GM20431 (cell line): ENCODE measurements around the gene WDR7.

ENCODE experiments used
- in situ Hi-C: fragments of 300-500 bp; cut with MseI, MboI; formaldehyde crosslinking; loops from one replicate; pipeline ENCODE4 v1.15.0; 2020; ENCODE audit warnings: low sequenced_read_pairs; ENCODE audit not compliant: unreplicated experiment

WDR7 gene

DNA sequence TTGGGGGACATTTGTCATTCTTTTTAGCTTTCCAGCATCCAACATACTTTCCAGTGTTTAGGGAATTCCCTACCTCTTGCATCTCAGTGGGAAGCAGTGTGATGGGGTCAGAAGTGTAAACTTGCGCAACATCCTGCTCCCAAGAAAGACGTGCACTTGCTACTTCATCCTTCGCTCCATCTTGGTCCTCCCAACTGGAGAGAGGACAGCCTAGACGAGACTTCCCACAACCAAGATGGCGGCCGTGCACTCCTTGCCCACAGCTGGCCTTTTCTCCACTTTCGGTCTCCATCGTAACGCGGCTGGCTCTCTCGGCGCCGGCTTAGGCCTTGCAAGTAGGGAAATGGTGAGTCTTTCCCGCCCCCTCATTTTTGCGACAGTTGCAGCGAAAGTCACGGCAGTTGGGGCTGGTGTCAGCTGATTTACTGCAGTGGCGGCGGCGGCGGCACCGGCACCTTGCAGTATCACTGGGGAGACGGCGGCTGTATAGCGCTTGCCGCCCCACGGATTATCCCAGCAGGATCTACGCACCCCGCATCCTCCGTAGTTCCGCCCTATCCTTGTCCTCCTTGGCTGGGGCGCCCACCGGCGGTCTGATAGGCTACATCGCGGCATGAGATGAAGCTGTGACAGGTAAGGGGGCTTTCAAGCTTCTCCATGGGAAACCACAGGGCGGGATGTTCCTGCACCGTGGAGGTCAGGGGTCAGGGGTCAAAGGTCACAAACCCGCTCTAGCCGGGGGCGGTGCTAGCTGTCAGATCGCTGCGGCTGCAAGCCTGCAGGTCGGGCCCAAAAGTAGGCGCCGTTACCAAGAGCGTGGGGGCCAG, at the start of gene WDR7:
Gene WDR7 (plus strand): TSS at position 416 of the 827 bp plus-strand sequence. CDS start 21,157 bp downstream, outside the sequence.
- in situ Hi-C loops: no loop called here

DNA sequence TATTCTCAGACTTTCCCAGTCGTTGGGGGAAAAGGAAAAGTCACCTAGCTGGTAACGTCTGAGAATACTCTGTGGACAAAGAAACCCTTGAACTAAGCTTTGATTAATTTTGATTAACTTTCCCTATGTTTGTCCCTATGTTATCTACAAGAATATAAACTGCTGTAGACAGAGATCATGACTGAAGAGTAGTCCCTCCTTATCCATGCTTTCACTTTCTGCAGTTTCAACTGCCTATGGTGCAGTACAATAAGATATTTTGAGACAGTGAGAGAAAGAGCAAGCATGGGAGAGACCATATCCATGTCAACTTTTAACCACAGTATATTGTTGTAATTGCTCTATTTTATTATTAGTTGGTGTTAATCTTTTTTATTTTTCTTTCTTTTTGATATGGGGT, 44.5 kb upstream of the WDR7 start:
- in situ Hi-C loops: no loop called here

DNA sequence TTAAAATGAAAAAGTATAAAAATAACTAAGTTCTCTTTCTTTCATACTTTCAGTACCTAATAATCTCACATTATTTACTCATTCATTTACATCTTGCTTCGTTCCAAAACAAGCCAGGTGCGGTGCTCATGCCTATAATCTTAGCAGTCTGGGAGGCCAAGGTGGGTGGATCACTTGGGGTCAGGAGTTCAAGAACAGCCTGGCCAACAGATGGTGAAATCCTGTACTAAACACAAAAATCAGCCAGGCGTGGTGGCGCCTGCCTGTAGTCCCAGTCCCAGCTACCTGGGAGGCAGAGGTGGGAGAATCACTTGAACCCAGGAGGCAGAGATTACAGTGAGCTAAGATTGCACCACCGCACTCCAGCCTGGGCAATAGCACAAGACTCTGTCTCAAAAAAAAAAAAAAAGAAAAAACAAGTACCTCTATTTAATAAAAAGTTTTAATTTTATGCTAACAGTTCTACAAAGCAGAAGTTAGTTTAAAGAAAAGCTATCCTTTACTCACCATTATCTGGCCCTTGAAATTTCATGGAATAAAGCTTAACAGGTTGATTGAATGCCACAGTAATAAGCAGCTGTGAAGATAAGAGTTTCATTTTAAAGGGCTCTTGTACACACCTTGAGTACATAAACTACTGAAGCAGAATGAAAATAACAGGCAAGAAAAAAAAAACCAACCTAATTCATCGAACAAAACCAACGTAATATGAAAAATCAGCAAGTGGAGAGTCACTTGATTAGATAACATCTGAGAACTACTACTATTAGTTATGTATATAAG, 35.2 kb upstream of the WDR7 start:
- in situ Hi-C loops: no loop called here

DNA sequence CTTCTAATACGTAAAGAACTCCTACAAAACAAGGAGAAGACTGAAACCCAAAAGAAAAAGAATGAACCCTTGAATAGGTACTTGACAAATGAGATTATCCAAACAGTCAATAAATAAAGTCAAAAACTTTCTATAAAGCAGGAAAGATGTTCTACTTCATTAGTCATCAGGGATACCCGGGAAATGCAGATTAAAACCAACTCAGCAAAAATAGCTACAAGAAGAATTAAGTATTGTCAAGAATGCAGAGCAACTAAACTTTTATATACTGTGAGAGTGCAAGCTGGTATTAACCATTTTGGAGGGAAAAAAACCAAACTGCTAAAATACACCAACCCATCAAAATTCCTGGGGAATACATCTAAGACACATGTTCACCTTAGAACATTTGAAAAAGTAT, 23.2 kb upstream of the WDR7 start:
- in situ Hi-C loops: no loop called here

DNA sequence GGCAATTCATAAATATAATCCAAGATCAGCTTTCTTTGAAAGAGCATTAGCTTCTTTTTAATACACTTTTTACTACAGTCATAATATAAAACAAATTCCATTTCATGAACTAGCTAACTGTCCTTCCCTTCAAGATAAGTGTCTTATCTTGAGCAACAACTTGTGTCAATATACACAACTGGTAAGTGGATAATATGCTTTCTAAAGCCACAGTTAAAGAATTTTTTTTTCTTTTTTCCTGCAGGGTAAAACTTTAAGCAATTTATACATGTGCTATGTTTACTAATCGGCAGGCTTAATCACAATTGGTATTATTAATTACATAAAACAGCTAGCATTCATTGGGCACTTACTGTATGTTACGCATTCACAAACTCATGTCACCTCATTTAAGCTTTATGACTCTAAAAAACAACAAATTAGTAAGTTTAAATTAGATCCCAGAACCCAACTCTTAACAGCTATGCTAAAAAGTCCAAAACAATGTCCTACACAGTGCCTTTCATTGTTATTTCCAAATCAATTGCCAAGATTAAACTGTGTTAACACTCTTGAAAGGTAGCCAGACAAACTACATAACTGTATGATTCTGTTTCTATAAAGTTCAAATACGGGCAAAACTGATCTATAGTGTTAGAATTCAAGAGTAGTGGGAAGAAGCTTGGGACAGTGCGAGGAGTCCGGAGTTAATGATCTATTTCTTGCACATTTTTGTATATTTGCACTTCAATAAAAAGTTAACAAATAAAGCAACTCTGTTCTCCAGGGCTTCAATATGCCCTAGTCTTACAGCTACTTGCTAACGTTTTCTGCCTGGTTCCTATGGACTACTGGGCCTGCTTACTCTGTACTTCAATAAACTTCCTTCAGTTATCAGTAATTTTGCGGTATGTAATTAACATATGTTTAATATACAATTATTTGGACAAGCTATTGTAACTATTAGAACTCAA, 18.8 kb upstream of the WDR7 start:
- in situ Hi-C loops: no loop called here

DNA sequence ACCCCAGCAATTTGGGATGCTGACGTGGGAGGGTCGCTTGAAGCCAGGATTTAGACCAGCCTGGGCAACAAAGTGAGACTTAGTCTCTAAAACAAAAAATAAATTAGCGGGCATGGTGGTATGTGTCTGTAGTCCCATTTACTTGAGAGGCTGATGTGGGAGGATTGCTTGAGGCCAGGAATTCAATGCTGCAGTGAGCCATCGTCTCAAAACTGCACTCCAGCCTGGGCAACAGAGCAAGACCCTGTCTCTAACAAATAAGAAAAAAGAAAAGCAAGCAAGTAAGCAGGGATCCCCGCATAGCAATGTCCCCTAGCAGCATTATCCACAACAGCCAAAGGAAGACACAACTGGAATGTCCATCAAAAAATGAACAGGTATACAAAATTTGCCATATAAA, 16.2 kb upstream of the WDR7 start:
- in situ Hi-C loops: no loop called here

DNA sequence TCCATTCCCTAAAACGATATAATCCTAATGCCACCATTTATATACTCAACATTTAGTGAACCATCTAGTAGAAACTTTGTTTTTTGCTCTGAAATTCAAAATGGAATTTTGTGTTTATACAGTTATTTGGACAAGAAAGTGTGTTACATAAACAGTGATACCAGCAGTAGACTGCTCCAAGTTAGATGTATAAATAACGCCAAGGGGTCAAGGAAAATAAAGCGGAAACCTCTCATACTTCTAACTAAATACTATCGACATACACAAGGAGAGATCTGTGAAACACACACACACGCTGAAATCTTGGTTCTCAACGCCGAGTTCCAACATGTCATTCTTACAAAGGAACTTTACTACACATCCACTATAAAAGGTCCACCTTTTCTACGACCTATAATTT, 14.0 kb upstream of the WDR7 start:
- in situ Hi-C loops: no loop called here

DNA sequence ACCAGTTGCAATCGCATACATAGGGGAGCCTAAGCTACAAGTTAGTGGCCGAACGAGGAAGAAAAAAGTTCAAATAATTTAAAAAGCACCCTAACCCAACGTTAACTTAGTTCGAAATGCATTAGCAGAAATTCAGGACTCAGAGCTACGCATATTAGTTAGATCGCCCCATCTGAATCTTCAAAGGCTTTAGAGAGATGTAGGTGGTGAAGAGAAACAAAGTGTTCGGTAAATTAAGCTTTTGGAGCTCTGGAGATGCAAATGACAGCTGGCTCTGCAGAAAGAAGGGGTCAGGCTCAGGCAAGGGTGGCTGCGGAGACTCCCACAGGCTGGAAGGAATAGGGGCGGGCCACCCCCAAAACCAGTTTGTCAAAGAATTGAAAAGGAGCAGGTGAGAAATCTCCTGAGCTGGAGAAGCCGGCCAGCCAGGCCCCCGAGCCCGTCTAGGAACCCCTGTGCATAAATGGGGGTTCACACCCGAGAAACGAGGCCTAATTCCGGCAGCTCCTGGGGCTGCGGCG, 13.4 kb upstream of the WDR7 start:
- in situ Hi-C loops: no loop called here

DNA sequence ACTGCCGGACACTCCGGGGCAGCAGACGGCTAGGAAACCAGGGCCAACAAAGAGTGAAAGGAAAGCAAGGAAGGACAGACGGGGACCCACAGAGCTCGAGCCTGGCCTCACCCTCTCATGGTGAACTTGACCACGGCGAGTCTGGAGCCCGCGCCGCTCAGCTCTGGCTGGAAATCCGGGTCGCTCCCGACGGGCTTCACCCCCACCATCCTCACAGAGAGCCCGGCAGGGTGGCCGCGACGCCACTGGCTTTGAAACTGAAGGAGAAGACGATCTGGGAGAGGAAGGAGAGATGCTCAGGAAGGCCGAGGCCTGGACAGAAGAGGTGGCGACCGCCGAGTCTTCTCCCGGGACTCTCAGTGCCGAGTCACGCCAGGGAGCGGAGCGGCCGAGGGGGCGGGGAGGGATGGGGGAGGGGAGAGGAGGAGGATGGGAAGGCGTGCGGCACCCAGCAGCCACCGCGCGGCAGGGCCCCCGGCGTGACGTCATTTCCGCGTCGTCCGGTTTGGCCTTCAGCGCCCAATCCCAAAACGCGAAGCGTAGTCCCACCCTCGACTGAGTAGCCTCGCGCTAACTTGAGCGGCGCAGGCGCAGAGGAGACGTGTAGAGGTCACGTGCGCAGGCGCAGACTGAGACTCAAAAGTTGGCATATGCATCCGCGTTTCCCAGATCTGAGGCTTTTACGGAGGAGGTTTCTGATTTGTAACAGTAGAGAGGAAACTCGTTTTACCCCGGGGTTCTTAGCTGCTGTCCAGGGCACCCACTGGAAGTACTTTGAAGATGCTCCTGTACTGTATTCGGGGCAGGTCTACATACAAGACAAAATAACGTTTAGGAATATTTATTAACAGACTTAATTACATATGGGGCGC, 12.7 kb upstream of the WDR7 start, which contains the start of gene TXNL1:
Gene TXNL1 (minus strand): TSS at position 361 of the 872 bp plus-strand sequence. CDS start 152 bp downstream, at position 209.
- in situ Hi-C loops: no loop called here

DNA sequence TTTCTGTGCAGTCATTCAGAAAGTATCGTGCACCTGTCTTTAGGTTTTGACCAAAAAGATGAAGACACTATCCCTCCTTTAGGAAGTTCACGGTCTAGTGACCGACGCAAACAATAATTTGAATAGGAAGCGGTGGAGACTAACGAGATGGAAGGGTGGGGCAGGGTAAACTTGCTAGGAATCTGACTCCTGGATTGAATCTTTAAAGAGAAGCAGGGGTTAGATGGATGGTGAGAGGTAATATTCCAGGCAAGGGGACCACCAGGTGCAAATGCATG, 12.1 kb upstream of the WDR7 start:
- in situ Hi-C loops: no loop called here

DNA sequence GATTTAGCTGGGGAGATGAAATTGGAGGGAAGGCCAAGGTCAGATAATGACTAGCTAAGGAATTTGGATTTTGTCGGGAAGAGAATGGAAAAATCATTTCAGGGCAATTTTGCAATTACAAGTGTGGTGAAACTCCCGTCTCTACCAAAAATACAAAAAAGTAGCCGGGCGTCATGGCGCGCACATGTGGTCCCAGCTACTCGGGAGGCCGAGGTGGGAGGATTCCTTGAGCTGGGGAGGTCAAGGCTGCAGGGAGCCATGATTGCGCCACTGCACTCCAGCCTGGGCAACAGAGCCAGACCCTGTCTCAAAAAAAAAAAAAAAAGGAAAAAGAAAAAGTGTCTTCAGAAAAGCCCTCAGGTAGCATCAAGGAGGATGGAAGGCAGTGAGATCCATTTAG, 11.6 kb upstream of the WDR7 start:
- in situ Hi-C loops: no loop called here

DNA sequence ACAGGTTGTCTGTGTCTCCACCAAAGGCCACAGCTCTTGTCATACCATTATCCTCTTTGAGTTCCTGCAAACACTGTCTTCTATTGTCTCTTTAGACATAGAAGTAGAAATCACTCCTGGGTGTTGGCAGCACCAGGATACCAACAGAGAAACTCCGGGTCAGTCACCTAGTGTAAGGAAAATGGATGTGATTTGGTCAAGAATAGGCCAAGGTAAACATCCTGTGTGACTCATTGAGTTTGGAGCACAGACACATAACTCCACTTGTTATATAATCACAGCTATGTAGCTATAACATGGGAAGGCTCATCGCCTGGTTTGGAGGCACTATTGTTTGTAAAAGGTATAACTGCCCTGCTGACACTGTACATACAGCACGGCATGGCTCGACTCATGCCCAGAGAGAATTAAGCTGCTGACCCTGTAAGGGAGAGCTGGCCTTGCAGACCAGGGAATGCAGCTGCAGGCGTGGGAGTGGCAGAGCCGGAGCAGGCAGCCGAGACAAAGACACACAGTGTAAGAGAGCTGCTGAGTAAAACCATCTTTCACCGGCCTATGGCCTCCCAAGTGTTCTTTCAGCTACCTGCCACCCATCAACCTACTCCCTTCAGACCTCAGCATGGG, 9.3 kb upstream of the WDR7 start:
- in situ Hi-C loops: no loop called here

DNA sequence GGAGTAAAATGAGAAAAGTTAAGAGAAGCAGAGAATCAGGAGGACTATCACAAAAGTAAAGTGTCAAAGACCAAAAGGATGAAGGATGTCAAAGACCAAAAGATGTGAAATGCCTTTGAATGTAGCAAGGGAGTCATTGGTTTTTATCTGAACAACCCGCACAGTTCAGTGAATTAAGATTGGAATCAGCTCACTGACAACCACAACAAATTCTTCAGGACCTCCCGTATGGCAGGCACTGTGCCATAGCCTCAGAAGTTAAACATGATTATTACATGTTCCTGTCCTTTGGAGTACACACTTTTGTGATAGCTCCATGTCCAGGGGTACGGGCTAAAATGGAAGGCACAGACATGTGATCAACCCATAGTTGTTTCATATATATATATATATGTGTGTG, 7.8 kb upstream of the WDR7 start:
- in situ Hi-C loops: no loop called here

DNA sequence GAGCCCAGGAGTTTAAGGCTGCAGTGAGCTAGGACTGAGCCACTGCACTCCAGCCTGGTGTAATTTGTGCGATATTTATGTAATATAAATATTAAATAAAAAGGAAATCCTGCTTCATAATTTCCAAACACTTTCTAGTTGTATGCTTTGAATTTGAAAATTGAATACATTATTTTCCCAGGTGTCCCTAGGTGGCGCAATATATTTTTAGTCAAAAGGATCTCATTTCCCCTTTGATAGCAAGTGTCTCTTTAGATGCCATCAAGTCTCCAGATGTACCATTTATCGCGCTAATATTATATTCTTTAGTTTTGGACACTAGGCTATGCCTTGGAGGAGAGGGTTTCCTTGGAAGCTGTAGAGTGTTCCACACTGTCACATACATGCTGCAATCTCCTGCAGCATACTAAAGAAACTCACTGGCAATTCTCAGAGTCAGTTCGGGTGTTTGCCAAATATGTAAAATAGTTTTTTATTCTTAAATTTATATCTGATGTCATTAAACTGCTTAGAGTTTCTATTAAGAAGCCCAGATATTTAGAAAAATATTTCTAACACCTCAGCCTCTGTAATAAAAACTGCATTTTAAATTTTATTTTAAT, 5.6 kb upstream of the WDR7 start:
- in situ Hi-C loops: no loop called here

DNA sequence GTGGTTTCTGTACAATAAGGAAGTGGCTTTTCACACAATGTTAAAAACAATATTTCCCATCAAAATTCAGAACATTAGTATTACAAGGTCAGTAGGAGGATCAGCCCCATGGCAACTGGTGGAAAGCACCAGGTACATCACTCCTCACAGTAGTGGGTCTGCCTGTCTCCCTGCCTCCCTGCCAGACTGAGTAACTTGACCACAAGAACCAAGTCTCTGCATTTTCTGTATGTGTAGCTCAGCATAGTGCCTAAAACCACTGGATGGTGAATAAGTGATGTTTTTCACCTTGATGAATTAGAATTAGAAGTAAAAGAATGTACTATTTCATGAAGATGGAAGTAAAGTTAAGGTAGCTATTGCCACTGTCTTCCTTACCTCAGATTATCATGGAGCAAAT, 4.1 kb upstream of the WDR7 start:
- in situ Hi-C loops: no loop called here

DNA sequence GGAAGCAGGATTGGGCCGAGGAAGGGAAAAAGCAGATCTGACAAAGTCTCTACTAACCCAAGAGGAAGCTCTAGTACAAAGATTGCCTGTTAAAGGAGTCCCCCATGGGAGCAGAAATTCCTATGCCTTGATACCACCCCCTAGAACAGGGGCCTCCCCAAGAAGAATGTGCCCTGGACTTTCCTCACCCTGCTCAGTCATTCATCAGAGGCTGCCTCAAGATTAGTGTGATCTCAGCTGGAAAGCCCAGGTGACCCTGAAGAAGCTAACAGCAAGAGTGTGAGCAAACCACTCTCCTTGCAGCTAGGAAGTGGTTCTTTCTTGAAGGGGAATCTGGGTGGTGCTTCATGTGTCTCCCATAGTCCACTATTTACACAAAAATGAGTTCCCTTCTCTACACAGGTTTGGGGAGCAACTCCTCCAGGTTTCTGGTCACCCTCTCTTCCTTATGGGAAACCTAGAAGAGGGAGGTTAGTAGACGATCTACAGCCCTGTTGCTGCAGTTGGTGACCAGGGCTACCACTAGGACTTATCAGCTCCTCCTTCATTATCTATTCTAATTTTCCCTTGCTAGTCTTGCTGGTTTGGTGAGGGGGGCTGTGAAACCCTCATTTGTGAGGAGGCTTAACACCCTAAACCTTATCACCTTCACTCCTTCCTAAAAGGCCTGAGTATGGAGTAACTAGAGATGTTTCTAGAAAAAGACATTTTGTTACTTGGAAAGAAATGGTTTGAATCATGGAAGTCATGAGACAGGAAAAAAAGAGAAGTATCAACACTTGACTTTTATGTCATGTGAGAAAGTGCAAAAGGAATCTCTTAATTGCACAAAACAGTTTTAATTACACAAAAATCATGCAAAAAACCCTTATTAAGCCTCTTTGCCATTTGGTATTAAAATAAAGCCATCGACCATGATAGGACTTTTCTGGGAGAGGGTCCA, 2.9 kb upstream of the WDR7 start:
- in situ Hi-C loops: no loop called here

DNA sequence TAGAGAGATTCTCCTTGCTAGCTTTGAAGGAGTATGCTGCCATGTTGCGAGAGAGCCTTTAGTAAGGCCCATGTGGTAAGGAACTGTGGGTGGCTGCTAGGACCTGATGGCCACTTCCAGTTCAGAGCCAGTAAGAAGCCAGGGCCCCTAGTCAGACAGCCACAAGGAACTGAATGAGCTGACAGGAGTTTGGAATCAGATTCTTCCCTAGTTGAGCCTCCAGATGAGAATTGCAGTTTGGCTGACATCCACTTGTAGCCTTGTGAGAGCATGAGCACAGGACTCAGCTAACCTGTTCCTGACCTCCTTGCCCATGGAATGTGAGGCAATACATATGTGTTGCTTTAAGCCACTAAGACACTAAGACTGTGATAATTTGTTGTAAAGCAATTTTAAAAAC, 1.2 kb upstream of the WDR7 start:
- in situ Hi-C loops: no loop called here

DNA sequence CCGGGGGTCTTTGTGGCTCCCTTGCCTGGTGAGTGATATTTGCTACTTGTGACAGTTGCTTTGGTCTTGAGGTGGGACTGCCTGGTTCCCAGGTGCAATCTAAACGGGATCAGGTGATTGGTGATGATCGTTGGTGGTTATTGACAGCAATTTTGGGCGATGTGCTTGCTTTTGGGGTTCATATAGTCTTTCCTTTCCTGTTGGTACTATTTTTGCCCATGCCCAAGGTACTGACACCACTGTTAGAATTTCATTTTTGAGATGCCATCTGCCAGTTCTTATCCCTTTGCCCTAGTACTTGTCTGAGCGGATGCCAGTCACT, 573 bp downstream of the WDR7 start:
- in situ Hi-C loops: no loop called here
